Astrocyte of the hippocampus (primary cell): ENCODE results near the gene DPYD.

ENCODE experiments used
- DNase-seq: peaks from one replicate; pipeline ENCODE4 v3.0.0; 2011; ENCODE audit warnings: low read depth, low spot score

DPYD gene

GRCh38 chr1:97538113-97538512 lies 382.7 kb downstream of the DPYD start:
- no peak for DNase-seq

GRCh38 chr1:97533358-97533757 lies 387.5 kb downstream of the DPYD start:
- DNase-seq, result no peak

- no peak for DNase-seq
These were observed 391.2 kb downstream of the DPYD start for GRCh38 chr1:97529600-97529999.

- DNase-seq, result peak; percentile 36
These were observed 396.6 kb downstream of the DPYD start for GRCh38 chr1:97524211-97524610.

- no peak for DNase-seq
These were observed 404.2 kb downstream of the DPYD start for GRCh38 chr1:97516588-97516987.

- no peak for DNase-seq
These were observed 412.1 kb downstream of the DPYD start for GRCh38 chr1:97508653-97509218.

GRCh38 chr1:97507863-97508262 lies 413.0 kb downstream of the DPYD start:
- peak; percentile 5 for DNase-seq

- DNase-seq, result no peak
These were observed 414.5 kb downstream of the DPYD start for GRCh38 chr1:97506368-97506767.

GRCh38 chr1:97505816-97506215 lies 415.0 kb downstream of the DPYD start:
- DNase-seq, result no peak

- DNase-seq, result no peak
These were observed 415.5 kb downstream of the DPYD start for GRCh38 chr1:97505289-97505688.

GRCh38 chr1:97502360-97502759 lies 418.5 kb downstream of the DPYD start:
- DNase-seq, result no peak

- DNase-seq, result no peak
These were observed 419.2 kb downstream of the DPYD start for GRCh38 chr1:97501628-97502027.

- peak; percentile 55 for DNase-seq
These were observed 420.1 kb downstream of the DPYD start for GRCh38 chr1:97500760-97501159.

- DNase-seq, result no peak
These were observed 421.2 kb downstream of the DPYD start for GRCh38 chr1:97499667-97500066.

- DNase-seq, result no peak
These were observed 431.0 kb downstream of the DPYD start for GRCh38 chr1:97489834-97490233.

GRCh38 chr1:97488530-97488929 lies 432.3 kb downstream of the DPYD start:
- DNase-seq, result no peak

GRCh38 chr1:97482022-97482421 lies 438.8 kb downstream of the DPYD start:
- no peak for DNase-seq

GRCh38 chr1:97467445-97467844 lies 453.4 kb downstream of the DPYD start:
- DNase-seq, result no peak

- DNase-seq, result no peak
These were observed 456.5 kb downstream of the DPYD start for GRCh38 chr1:97464305-97464704.

- DNase-seq, result no peak
These were observed 459.1 kb downstream of the DPYD start for GRCh38 chr1:97461782-97462181.

GRCh38 chr1:97457446-97458089 lies 463.3 kb downstream of the DPYD start:
- peak; percentile 3 for DNase-seq

GRCh38 chr1:97451944-97452343 lies 468.9 kb downstream of the DPYD start:
- DNase-seq, result no peak

GRCh38 chr1:97451046-97451826 lies 469.6 kb downstream of the DPYD start:
- no peak for DNase-seq
